Right kidney (tissue), 1 donor: ENCODE measurements around the gene HIVEP3.

ENCODE experiments used
- DNase-seq: peaks from one replicate; pipeline ENCODE4 v3.0.0-alpha.2; 2016

Gene HIVEP3

GRCh38 chr1:41894101-41894807, 24.5 kb downstream of the HIVEP3 start:
- DNase-seq: no peak

DNA sequence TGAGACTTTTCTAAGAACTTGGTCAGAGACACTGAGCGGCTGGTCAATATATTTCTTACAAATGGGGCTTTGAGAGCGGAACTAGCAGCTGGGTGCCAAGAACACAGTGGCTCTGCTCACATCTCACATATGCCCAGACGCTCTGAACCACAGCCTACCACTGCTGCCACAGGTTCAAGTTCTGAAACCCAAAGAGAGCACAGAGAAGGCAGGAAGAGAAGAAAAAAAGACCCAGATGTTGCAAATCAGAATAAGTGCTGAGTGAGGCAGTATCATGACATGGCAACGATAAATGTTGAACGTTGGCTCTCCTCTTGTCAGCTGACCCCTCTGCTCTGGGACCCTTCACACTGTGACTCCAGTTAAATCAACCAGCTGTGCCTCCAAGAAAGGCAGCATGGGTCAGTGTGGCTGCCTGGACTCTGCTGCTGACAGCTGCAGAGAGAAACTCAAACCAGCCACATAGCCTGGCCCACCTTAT, 26.4 kb downstream of the HIVEP3 start:
- DNase-seq: peak; percentile 30

DNA sequence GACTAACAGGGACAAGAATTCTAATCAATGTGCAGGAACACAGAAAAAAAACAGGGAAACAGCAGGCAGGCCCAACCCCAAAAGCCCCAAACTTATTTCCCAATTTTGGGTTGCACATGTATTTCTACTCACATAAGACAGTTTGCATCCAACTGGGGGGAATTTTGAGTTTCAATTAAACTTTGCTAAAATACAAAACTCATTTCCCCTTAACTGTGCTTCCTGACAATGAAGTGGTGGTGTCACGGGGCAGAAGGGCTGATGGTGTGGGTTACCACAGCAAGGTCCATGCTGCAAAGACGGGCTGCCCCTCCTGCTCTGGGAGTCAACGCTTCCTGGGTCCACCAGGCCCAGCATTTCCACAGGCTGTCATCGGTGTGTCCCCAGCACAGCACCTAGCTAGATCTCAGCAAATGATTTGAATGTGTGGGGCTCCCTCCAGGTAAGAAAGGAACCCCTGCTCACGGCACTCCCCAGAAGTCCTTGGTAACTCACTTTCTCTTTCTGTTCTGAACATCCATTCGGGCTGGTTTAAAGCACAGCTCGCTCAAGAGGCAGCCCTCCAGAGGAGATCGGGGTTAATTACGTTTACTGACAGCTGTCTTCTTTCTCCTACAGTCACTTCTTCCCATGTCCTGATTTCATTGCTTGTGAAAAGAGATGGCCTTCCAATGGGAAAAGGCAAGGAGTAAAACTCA, 27.4 kb downstream of the HIVEP3 start:
- DNase-seq: peak; percentile 30

- no peak for DNase-seq
Observed at GRCh38 chr1:41890825-41891198, 27.9 kb downstream of the HIVEP3 start.

DNA sequence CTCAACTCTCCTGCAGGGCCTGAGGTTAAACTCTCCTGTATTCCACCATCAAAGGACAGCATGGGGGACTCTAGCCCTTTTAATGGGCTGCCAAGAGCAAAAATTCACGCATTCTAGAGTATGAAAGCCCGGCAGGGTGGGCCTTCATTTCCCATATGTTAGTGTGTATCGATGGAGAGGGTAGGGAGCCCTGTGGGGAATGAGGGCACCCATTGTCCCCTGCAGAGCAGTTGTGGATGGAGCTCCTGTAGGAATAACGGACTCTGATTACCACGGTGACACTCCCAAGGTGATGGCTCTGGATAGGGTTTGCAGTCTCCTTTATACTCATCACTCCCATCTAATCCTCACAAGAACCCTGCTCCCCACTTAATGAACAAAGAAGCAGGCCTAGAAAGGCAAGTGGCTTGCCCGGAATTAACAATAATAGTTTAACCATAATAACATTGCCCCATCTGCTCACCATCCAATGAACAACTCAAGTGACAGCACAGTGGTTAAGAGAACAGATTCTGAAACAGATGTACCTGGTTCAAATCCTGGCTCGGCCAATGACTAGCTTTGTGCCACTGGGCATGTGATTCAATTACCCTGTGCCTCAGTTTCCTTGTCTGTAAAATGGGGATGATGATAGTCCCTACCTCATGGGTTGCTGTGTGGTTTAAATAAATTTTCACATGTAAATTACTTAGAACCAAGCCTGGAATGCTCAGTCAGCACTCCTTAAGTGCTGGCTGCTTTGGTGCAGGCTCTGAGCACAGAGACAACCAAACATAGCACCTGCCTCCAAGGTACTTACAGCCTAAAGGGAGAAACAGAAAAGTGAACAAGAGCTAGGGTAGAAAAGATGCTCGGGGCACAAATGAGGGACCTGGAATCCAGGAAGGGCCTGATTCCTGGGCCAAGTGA, 29.0 kb downstream of the HIVEP3 start:
- no peak for DNase-seq

DNA sequence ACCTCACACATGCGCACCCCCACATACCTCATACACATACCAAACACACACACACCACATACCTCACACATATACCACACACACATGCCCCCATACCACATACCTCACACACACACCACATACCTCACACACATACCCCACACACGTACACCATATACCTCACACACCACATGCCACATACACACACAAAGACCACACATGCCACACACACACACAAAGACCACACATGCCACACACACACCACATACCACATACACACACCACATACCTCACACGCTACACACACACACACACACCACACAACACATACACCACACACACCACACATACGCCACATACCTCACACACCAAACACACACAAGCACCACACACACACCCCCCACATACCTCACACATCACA, 30.0 kb downstream of the HIVEP3 start:
- DNase-seq: no peak

- DNase-seq: no peak
Observed at GRCh38 chr1:41887365-41887764, 31.4 kb downstream of the HIVEP3 start.

DNA sequence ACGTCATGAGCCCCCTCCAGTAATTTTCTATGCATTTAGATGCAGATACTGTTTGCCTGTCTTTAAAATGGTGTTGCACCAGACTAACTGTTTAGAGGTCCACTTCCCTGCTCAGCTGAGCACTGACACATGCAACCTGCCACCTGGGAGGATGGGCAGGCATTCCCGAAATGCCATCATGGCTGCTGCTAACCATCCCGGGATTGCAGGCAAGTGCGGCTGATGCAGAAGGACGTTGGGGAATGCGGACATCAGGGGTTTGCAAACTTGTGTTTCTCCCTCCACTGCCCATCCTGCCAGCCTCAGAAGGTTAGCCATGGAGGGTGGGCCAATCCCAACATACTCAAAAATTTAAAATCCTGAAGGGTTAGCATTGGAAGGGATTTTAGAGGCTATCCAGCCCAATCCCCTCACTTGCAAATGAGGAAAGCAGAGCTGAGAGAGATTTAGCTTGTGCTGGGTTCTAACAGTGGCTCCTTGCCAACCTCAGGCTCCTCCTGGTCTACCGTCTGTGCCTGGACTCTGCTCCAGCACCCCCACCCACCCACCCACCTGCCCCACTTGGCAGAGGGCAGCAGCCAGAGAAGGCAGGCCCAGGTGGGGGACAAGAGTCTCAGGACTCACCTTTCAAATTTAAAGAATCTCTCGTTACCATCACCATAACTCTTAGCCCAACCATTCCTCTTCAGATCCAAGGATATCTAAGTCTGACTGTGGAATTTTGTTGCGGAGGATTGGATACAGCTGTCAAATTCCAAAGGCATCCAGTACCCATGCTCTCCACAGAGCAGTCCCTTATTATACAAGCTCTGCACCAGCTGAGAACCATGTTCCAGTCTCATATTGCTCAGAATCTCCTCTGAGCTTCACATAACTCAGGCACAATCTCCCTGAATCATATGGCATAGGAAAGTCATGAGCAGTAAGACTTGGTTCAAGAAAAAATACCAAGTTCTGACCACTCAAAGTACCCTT, 34.2 kb downstream of the HIVEP3 start:
- DNase-seq: no peak

GRCh38 chr1:41883507-41883906, 35.2 kb downstream of the HIVEP3 start:
- no peak for DNase-seq

DNA sequence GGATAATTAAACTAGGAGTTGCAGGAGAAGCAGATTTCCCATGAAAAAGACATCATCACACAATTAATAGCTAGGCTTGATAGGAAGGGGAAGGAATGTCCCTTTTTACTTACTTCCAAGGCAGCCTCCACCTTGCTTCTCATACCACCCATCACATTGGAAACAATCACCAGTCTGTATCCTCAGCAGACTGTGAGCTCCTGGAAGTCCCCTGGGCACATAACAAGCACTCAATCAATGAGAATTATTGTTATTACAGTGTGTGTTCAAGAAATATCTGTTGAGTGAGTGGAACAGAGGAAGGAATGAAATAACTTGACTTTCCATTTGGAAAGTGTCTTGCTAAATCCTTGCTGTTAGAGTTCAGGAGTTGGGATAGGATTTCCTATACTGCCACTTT, 36.2 kb downstream of the HIVEP3 start:
- no peak for DNase-seq

GRCh38 chr1:41882068-41882477, 36.6 kb downstream of the HIVEP3 start:
- no peak for DNase-seq

DNA sequence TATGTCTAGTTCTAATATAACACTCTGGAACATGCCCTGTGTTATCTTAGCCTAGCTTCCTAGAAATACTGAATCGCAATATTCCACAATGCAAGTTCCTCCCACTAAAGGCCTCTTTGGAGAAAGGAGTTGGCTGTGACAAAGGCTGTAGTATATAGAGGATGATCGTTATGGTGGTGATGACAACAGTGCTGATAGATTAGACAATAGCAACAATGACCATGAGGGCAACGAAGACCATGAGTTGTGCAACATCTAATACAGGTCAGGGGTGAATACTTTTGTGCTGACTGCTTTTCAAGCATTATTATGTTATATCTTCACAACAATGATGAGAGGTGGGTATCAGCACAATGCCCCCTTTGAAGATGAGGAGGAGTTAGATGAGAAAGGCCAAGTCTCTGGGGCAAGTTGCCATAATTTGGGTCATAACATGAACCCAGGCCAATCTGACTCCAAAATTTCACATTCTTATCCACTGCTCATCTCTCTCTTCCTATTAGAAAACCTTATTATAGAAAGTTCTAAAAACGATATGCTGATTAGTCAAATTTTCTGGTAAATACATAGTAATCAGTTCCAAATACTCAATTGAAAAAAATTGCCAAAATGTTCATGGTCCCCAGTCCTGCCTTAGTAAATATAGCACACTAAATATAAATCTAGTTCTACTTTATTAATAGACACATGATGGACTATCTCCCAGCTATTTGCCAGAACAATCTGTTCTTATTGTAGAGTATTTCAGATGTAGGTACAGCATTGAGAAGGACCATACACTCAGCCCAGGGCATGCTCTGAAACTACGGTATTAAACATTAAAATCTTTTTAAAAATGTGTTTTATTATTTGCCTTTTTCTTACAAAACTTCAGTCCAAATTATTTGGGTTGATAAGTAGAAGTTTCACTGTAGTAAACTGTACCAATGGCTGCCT, 37.5 kb downstream of the HIVEP3 start:
- no peak for DNase-seq

- DNase-seq: no peak
Observed at GRCh38 chr1:41880261-41880660, 38.5 kb downstream of the HIVEP3 start.

DNA sequence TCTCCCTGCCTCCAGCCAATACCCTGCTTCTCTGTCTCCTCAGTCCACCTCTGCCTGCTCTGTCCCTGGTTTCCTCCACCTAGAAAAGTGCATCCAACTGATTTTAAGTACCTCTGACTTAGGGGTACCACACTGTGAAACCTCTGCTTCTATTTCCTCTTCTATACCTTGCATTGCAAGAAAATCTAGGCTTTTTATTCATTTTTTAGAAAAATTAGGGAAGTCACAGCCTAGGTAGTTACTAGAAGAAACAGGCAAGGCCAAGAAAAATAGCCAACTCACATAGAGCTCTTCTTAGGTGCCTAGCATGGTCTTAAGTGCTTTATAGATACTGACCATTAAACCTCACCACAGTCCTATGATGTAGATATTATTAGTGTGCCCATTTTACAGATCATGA, 39.1 kb downstream of the HIVEP3 start:
- DNase-seq: no peak

DNA sequence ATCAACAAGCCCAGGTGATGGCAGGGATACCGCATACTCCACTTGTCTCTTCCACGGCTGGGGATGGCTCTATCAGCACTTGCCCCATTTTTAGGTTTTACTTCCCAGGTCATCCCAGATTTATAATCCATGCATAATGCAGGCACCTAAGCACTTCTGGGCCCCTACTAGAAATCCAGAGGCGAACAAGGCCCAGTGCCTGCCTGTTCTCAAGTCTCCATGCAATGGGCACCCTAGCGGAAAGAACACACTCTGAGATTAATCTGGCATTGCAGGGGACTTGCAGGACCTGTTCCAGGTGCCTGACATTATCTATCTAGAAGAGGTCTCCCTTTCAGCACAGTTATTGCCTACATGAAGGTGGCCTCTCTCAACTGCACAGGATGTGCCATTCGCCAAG, 39.8 kb downstream of the HIVEP3 start:
- DNase-seq: no peak

DNA sequence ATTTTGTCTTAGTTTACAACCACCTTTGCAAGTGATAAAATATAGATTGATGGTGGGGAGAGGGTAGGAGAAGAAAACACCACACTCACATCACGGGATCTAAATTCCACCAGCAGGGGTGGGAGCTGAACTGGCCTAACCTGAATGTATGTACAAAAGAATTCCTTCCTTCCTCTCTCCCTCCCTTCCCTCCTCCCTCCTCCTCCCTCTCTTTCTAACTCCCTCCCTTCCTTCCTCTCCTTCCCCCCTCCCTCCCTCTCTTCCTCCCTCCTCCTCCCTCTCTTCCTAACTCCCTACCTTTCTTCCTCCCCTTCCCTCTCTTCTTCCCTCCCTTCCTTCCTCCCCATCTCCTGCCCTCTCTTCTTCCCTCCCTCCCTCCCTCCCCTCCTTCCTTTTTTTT, 40.2 kb downstream of the HIVEP3 start:
- DNase-seq: no peak

DNA sequence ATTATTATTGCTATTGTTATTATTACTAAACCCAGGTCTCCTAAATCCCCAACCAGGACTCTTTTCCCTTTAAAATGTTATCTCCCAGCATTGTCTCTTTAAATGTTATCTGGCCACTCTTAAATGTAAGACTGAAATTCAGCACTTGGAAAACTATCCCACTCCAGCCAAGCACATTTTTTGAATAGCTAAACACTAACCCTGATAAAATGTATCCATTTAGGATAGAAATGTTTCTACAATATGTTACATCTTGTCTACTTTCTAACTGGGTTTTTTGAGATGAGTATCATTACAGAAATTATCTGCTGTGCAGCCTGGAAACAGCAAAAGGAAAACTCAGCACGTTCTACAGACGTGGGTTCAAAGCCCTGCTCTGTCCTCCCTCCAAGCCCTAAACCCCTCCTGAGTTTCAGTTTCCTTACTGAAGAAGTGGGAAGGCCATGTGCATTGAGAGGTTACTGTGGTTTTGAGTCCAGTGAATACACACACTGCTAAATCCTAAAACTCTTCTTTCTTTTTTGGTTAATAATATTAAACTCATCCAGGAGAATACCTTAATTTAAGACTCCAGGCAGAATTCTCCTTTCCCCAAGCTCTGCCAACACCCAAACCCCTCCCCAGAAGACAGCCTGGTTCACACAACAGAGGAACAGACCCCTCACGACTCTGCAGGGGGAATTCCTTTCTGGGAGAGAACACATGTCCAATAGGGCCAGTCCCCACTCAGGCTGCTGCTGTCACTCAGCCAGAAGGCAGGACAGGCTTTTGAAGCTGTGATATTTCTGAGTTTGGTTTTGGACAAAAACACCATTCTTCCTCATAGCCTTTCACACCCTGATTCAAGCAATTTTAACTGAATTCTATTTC, 41.9 kb downstream of the HIVEP3 start:
- no peak for DNase-seq

GRCh38 chr1:41875487-41875886, 43.2 kb downstream of the HIVEP3 start:
- DNase-seq: no peak

DNA sequence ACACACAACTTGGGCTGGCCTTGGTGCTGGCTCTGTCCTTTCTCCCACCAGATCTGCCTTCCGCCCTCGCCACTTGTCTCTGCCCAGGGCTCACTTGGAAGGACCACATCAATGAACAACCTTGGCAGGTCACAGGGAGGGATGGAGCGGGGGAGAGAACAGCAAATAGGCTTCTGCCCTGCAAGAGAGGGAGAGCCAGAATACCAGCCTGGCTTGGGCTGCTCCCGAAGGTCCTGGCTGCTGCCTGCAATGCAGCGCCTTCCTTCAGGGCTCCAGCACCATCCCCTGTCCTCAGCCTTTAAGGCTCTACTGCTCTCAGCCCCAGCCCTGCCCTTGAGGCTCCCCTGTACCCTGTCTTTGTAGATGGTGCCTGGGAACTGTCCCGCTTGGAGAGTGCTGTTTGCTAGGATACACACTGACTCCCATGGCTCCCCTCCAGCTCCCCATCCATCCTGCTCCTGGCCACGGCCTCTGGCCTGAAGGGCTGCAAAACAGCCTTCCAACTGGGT, 43.8 kb downstream of the HIVEP3 start:
- no peak for DNase-seq
